ENCODE results near the gene SLC6A6. TPM values are rescaled to one million over a fixed set of nuclear protein-coding genes. Genes with fewer than 3 reads are reported as not detected.

The SLC6A6 gene
- total and polyA plus RNA-seq, 10 of the 15 experiments (the other 5 are each of a cell fraction or from before 2014, with no cell fraction given) = 5.6 to 47.0 (median 20.2) TPM

GRCh38 chr3:14386254-14386653 is 16.2 kb upstream of the SLC6A6 start:
- SMC1A ChIA-PET (ENCODE audit: uncharacterized antibody, unreplicated experiment) = interaction anchor here (0.7 to 2.0 kb wide), 4 partner anchors 9 to 64 kb away, joined by 3 to 5 read pairs (median 4); partner anchors contain the start of gene SLC6A6
- H3K9ac ChIP-seq (ENCODE audit: control insufficient read depth, insufficient read depth, low read length) = no peak overlapping the region
- RAD21 ChIA-PET (ENCODE audit: unreplicated experiment) = no interaction called here
- ATAC-seq = no peak
- in situ Hi-C loops (cut with MboI) = no loop called here
- no peak overlapping the region for H3K27ac ChIP-seq (ENCODE audit: control insufficient read depth, insufficient read depth)
- H3K79me2 ChIP-seq (ENCODE audit: control insufficient read depth, insufficient read depth, low read length) = no peaks in the 10 kb centered on the region
- intact Hi-C loops (cut with micrococcal nuclease; ENCODE audit: unreplicated experiment) = no loop called here
- no peak for DNase-seq (ENCODE audit: low read depth, low spot score)
- no peaks in the 10 kb centered on the region for H3K36me3 ChIP-seq (ENCODE audit: control insufficient read depth in 2 of 2, insufficient read depth in 2 of 2, low read length in 1 of 2)
- TF ChIP-seq BHLHE40 (IDR thresholded peaks at IDR 0.05; ENCODE audit: borderline replicate concordance in 1 of 2, low read depth in 2 of 2, low read length in 1 of 2) (no peak), RUNX3 (IDR thresholded peaks at IDR 0.05; ENCODE audit: low read length) (no peak), IRF4 (IDR thresholded peaks at IDR 0.05; ENCODE audit: low read depth, low read length) (no peak), ASH2L (IDR thresholded peaks at IDR 0.05; ENCODE audit: borderline replicate concordance, low read depth) (no peak), IRF5 (IDR thresholded peaks at IDR 0.05; ENCODE audit: borderline replicate concordance) (no peak)
- TF ChIP-seq, protein P1, sequence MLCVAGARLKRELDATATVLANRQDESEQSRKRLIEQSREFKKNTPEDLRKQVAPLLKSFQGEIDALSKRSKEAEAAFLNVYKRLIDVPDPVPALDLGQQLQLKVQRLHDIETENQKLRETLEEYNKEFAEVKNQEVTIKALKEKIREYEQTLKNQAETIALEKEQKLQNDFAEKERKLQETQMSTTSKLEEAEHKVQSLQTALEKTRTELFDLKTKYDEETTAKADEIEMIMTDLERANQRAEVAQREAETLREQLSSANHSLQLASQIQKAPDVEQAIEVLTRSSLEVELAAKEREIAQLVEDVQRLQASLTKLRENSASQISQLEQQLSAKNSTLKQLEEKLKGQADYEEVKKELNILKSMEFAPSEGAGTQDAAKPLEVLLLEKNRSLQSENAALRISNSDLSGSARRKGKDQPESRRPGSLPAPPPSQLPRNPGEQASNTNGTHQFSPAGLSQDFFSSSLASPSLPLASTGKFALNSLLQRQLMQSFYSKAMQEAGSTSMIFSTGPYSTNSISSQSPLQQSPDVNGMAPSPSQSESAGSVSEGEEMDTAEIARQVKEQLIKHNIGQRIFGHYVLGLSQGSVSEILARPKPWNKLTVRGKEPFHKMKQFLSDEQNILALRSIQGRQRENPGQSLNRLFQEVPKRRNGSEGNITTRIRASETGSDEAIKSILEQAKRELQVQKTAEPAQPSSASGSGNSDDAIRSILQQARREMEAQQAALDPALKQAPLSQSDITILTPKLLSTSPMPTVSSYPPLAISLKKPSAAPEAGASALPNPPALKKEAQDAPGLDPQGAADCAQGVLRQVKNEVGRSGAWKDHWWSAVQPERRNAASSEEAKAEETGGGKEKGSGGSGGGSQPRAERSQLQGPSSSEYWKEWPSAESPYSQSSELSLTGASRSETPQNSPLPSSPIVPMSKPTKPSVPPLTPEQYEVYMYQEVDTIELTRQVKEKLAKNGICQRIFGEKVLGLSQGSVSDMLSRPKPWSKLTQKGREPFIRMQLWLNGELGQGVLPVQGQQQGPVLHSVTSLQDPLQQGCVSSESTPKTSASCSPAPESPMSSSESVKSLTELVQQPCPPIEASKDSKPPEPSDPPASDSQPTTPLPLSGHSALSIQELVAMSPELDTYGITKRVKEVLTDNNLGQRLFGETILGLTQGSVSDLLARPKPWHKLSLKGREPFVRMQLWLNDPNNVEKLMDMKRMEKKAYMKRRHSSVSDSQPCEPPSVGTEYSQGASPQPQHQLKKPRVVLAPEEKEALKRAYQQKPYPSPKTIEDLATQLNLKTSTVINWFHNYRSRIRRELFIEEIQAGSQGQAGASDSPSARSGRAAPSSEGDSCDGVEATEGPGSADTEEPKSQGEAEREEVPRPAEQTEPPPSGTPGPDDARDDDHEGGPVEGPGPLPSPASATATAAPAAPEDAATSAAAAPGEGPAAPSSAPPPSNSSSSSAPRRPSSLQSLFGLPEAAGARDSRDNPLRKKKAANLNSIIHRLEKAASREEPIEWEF (IDR thresholded peaks at IDR 0.05; ENCODE audit: insufficient replicate concordance, low read depth, low read length) = no peak
- TF ChIP-seq, protein P2, sequence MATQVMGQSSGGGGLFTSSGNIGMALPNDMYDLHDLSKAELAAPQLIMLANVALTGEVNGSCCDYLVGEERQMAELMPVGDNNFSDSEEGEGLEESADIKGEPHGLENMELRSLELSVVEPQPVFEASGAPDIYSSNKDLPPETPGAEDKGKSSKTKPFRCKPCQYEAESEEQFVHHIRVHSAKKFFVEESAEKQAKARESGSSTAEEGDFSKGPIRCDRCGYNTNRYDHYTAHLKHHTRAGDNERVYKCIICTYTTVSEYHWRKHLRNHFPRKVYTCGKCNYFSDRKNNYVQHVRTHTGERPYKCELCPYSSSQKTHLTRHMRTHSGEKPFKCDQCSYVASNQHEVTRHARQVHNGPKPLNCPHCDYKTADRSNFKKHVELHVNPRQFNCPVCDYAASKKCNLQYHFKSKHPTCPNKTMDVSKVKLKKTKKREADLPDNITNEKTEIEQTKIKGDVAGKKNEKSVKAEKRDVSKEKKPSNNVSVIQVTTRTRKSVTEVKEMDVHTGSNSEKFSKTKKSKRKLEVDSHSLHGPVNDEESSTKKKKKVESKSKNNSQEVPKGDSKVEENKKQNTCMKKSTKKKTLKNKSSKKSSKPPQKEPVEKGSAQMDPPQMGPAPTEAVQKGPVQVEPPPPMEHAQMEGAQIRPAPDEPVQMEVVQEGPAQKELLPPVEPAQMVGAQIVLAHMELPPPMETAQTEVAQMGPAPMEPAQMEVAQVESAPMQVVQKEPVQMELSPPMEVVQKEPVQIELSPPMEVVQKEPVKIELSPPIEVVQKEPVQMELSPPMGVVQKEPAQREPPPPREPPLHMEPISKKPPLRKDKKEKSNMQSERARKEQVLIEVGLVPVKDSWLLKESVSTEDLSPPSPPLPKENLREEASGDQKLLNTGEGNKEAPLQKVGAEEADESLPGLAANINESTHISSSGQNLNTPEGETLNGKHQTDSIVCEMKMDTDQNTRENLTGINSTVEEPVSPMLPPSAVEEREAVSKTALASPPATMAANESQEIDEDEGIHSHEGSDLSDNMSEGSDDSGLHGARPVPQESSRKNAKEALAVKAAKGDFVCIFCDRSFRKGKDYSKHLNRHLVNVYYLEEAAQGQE (IDR thresholded peaks at IDR 0.05; ENCODE audit: low read depth, low read length) = no peak
- TF ChIP-seq, protein P3, sequence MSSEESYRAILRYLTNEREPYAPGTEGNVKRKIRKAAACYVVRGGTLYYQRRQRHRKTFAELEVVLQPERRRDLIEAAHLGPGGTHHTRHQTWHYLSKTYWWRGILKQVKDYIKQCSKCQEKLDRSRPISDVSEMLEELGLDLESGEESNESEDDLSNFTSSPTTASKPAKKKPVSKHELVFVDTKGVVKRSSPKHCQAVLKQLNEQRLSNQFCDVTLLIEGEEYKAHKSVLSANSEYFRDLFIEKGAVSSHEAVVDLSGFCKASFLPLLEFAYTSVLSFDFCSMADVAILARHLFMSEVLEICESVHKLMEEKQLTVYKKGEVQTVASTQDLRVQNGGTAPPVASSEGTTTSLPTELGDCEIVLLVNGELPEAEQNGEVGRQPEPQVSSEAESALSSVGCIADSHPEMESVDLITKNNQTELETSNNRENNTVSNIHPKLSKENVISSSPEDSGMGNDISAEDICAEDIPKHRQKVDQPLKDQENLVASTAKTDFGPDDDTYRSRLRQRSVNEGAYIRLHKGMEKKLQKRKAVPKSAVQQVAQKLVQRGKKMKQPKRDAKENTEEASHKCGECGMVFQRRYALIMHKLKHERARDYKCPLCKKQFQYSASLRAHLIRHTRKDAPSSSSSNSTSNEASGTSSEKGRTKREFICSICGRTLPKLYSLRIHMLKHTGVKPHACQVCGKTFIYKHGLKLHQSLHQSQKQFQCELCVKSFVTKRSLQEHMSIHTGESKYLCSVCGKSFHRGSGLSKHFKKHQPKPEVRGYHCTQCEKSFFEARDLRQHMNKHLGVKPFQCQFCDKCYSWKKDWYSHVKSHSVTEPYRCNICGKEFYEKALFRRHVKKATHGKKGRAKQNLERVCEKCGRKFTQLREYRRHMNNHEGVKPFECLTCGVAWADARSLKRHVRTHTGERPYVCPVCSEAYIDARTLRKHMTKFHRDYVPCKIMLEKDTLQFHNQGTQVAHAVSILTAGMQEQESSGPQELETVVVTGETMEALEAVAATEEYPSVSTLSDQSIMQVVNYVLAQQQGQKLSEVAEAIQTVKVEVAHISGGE (CRISPR knock-in tag; IDR thresholded peaks at IDR 0.05) = no peak
- H3K27me3 ChIP-seq (replicated peaks in 1 of 2; ENCODE audit: control insufficient read depth in 2 of 2, insufficient read depth in 2 of 2, low read length in 1 of 2) = peaks cover 0 to 2% of the 10 kb centered on the region in 2 experiments; a peak in 2 of 4 replicates
- no peaks in the 10 kb centered on the region for H4K20me1 ChIP-seq (ENCODE audit: control insufficient read depth, insufficient read depth)
- CTCF ChIA-PET = no interaction called here
- H2AFZ ChIP-seq (ENCODE audit: control insufficient read depth, low read depth, low read length) = no peak overlapping the region
- FAIRE-seq = no peak
- POLR2A ChIA-PET = no interaction called here
- peaks cover 3% of the 10 kb centered on the region; the same call in 1 of the 2 replicates for H3K4me1 ChIP-seq (ENCODE audit: control insufficient read depth, insufficient read depth, low read length)
- WGBS (ENCODE audit: insufficient coverage, insufficient replicate concordance, low lambda C conversion rate, missing lambda C conversion rate) = 31% methylated on average over 9 of the region's 9 CpGs
- H3K4me2 ChIP-seq (ENCODE audit: control insufficient read depth, insufficient read depth) = no peak overlapping the region
- no peaks in the 10 kb centered on the region for H3K9me3 ChIP-seq (replicated peaks; ENCODE audit: control insufficient read depth, insufficient read depth, low read length)
- no TSS peak for BruUV-seq (replicated peaks)
- H3K4me3 ChIP-seq = no peak overlapping the region

Measured in GM12878 (cell line).